HL-60 (cell line): ENCODE measurements around the gene LRMDA.

ENCODE experiments used
- DNase-seq, 2 experiments: peaks; one replicate each; pipeline ENCODE4 v3.0.0-alpha.2; 2010 to 2020; ENCODE audit warnings: low read depth in 1 of 2, low spot score in 1 of 2
- H3K27ac ChIP-seq: fragments of 250-450 bp; sonication (Bioruptor Pico); replicated peaks from 2 replicates; pipeline ENCODE4 v1.5.1; 2020; ENCODE audit warnings: mild to moderate bottlenecking, moderate library complexity
- H3K27me3 ChIP-seq: fragments of 250-450 bp; sonication (Bioruptor Pico); 2 replicates; pipeline ENCODE4 v1.5.1; 2021; ENCODE audit warnings: mild to moderate bottlenecking, moderate library complexity; ENCODE audit not compliant: insufficient read depth, poor library complexity, severe bottlenecking
- H3K4me3 ChIP-seq: replicated peaks from 2 replicates; pipeline ENCODE4 v1.5.1; 2011; ENCODE audit warnings: mild to moderate bottlenecking, control low read depth, low read length; ENCODE audit not compliant: insufficient read depth
- GABPA ChIP-seq: IDR thresholded peaks from 2 replicates; pipeline ENCODE4 v1.6.1; 2012; ENCODE audit warnings: low read depth
- POLR2AphosphoS5 ChIP-seq: IDR thresholded peaks from 2 replicates; pipeline ENCODE4 v1.6.1; 2012; ENCODE audit warnings: low read depth
- SPI1 ChIP-seq: IDR thresholded peaks from 2 replicates; pipeline ENCODE4 v1.6.1; 2012; ENCODE audit warnings: low read depth, mild to moderate bottlenecking, borderline replicate concordance
- TF ChIP-seq, protein P1 (sequence below): IDR thresholded peaks from one replicate; pipeline ENCODE4 v1.5.1; 2011; ENCODE audit warnings: low read length, control low read depth, inconsistent platforms; ENCODE audit not compliant: insufficient read depth
- TF ChIP-seq, protein P2 (sequence below): IDR thresholded peaks from 2 replicates; pipeline ENCODE4 v1.6.1; 2012; ENCODE audit warnings: low read depth; ENCODE audit not compliant: insufficient replicate concordance

LRMDA gene

DNA sequence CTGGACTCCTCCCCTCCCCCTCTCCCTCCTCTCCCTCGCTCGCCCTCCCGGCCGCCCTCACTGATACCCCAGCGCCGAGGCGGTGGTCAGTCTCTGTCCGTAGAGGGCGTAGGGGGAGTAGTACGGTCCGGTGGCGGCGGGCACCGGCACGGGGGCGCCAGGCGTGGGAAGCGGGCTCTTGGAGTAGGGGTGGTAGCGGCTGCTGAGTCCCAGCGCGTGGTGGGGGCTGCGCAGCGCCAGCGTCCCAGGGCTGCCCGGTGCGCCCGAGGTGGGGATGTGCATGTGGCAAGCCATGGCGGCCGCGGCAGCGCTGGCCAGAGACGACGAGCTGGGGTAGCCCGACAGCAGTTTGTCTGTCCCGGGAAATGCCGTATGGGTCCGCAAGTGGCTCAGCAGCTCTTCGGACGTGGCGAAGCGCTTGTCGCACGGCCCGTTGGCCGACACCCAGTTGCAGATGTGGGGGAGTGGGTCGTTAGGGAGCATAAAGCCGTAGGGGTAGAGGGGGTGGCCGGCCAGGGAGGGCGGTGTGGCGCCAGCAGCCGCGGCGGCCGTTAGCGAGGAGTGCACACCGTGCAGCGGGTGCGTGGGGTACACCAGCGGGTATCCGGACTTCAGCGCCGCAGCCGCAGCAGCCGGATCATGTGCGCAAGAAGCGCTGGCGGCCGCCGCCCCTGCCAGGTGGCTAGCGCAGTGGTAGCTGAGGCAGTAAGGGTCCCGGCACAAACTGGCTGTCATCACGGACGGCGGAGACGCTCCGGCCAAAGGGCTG is 32.5 kb upstream of the LRMDA start:
- DNase-seq = no peak
- Histone ChIP-seq H3K27me3 (peaks cover 2% of the 10 kb centered on the region), H3K4me3 (no peak overlapping the region), H3K27ac (no peak overlapping the region)
- TF ChIP-seq, protein P1, sequence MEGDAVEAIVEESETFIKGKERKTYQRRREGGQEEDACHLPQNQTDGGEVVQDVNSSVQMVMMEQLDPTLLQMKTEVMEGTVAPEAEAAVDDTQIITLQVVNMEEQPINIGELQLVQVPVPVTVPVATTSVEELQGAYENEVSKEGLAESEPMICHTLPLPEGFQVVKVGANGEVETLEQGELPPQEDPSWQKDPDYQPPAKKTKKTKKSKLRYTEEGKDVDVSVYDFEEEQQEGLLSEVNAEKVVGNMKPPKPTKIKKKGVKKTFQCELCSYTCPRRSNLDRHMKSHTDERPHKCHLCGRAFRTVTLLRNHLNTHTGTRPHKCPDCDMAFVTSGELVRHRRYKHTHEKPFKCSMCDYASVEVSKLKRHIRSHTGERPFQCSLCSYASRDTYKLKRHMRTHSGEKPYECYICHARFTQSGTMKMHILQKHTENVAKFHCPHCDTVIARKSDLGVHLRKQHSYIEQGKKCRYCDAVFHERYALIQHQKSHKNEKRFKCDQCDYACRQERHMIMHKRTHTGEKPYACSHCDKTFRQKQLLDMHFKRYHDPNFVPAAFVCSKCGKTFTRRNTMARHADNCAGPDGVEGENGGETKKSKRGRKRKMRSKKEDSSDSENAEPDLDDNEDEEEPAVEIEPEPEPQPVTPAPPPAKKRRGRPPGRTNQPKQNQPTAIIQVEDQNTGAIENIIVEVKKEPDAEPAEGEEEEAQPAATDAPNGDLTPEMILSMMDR = no peak
- TF ChIP-seq POLR2AphosphoS5 (no peak), SPI1 (no peak), GABPA (no peak)
- TF ChIP-seq, protein P2, sequence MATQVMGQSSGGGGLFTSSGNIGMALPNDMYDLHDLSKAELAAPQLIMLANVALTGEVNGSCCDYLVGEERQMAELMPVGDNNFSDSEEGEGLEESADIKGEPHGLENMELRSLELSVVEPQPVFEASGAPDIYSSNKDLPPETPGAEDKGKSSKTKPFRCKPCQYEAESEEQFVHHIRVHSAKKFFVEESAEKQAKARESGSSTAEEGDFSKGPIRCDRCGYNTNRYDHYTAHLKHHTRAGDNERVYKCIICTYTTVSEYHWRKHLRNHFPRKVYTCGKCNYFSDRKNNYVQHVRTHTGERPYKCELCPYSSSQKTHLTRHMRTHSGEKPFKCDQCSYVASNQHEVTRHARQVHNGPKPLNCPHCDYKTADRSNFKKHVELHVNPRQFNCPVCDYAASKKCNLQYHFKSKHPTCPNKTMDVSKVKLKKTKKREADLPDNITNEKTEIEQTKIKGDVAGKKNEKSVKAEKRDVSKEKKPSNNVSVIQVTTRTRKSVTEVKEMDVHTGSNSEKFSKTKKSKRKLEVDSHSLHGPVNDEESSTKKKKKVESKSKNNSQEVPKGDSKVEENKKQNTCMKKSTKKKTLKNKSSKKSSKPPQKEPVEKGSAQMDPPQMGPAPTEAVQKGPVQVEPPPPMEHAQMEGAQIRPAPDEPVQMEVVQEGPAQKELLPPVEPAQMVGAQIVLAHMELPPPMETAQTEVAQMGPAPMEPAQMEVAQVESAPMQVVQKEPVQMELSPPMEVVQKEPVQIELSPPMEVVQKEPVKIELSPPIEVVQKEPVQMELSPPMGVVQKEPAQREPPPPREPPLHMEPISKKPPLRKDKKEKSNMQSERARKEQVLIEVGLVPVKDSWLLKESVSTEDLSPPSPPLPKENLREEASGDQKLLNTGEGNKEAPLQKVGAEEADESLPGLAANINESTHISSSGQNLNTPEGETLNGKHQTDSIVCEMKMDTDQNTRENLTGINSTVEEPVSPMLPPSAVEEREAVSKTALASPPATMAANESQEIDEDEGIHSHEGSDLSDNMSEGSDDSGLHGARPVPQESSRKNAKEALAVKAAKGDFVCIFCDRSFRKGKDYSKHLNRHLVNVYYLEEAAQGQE = no peak

- Histone ChIP-seq H3K27me3 (peaks cover 2% of the 10 kb centered on the region), H3K4me3 (peak overlapping the region; percentile 69), H3K27ac (no peak overlapping the region)
- DNase-seq = peak in 1 of 2 experiments; percentile 80
- TF ChIP-seq SPI1 (no peak), POLR2AphosphoS5 (no peak)
- TF ChIP-seq, protein P2 = no peak
- TF ChIP-seq, protein P1 = peak; percentile 19
Measured at GRCh38 chr10:75399461-75400162, 31.8 kb upstream of the LRMDA start.

GRCh38 chr10:75400163-75400770 is 31.2 kb upstream of the LRMDA start:
- H3K4me3 ChIP-seq = peak overlapping the region; percentile 69
- no peak for DNase-seq
- no peak for TF ChIP-seq GABPA
- no peak for TF ChIP-seq SPI1
- TF ChIP-seq, protein P1 = no peak
- TF ChIP-seq, protein P2 = no peak
- no peak for TF ChIP-seq POLR2AphosphoS5
- H3K27ac ChIP-seq = peak overlapping the region; percentile 88
- peaks cover 2% of the 10 kb centered on the region for H3K27me3 ChIP-seq
